Thoracic aorta (tissue), 2 donors: Measurements from ENCODE around the gene F7. TPM values are rescaled to one million over a fixed set of nuclear protein-coding genes. Genes with fewer than 3 reads are reported as not detected.

Experiments
- ATAC-seq: fragments of 150-250 bp; one replicate; pipeline ENCODE4 v1.8.0; 2017; ENCODE audit warnings: low read depth; ENCODE audit not compliant: insufficient number of reproducible peaks, low FRiP score
- DNase-seq: peaks from one replicate; pipeline ENCODE4 v3.0.0-alpha.2; 2020; ENCODE audit warnings: low spot score
- H3K27ac ChIP-seq, 2 donors: fragments of 200-600 bp; sonication (generic); 1 replicate in 1 of 2; 2 replicates in 1 of 2; pipeline ENCODE4 v1.5.1; 2016; ENCODE audit warnings: mild to moderate bottlenecking in 2 of 2, moderate library complexity in 2 of 2
- H3K27me3 ChIP-seq: fragments of 200-600 bp; sonication (generic); replicated peaks from 2 replicates; pipeline ENCODE4 v1.6.0; 2016; ENCODE audit warnings: mild to moderate bottlenecking; ENCODE audit not compliant: insufficient read depth
- H3K36me3 ChIP-seq: fragments of 200-600 bp; sonication (generic); one replicate; pipeline ENCODE4 v1.5.1; 2016
- H3K4me1 ChIP-seq, 2 donors: fragments of 200-600 bp; sonication (generic); 1 replicate in 1 of 2; 2 replicates in 1 of 2; pipeline versions ENCODE4 v1.5.1 to v1.6.0; 2016; ENCODE audit warnings: low read depth in 2 of 2, mild to moderate bottlenecking in 1 of 2; ENCODE audit not compliant: control insufficient read depth in 1 of 2
- H3K4me3 ChIP-seq: fragments of 200-600 bp; sonication (generic); 2 replicates; pipeline ENCODE4 v1.5.1; 2016; ENCODE audit warnings: mild to moderate bottlenecking
- H3K9me3 ChIP-seq: fragments of 200-600 bp; sonication (generic); 2 replicates; pipeline ENCODE4 v1.5.1; 2016
- CTCF ChIP-seq: fragments of 200-600 bp; sonication (generic); IDR thresholded peaks from one replicate; pipeline ENCODE4 v1.5.1; 2019; ENCODE audit warnings: antibody characterized with exemption
- total RNA-seq, 2 donors: library from RNA; depleted of rRNA; stranded (reverse); fragments of >200 nt; gene quantifications; one replicate each; pipeline versions ENCODE4 v1.1.0 to v1.2.3, GENCODE V29; 2016

The F7 gene
- total RNA-seq, 2 donors from 2014 or later: not detected

DNA sequence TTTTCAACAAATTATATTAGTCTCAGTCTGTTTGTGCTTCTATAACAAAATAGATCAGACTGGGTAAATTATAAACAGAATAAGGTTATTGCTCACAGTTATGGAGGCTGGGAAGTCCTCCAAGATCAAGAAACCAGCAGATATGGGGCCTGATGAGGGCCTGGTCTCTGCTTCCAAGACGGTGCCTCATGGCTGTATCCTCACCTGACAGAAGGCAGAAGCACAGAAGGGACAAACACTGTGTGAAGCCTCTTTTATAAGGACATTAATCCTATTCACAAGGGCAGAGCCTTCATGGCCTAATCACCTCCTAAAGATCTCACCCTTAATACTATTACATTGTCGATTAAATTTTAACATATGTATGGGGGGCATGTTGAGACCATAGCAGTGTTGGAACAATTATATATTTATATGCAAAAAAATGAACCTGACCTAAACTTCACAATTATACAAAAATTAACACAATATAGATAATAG, 29.7 kb downstream of the F7 start:
- no peaks in the 10 kb centered on the region for H3K9me3 ChIP-seq
- H3K36me3 ChIP-seq: no peaks in the 10 kb centered on the region
- TF ChIP-seq CTCF: no peak
- H3K27me3 ChIP-seq: no peaks in the 10 kb centered on the region
- ATAC-seq (no peak), DNase-seq (no peak)
- H3K27ac ChIP-seq: no peak overlapping the region
- no peaks in the 10 kb centered on the region for H3K4me1 ChIP-seq
- no peak overlapping the region for H3K4me3 ChIP-seq

DNA sequence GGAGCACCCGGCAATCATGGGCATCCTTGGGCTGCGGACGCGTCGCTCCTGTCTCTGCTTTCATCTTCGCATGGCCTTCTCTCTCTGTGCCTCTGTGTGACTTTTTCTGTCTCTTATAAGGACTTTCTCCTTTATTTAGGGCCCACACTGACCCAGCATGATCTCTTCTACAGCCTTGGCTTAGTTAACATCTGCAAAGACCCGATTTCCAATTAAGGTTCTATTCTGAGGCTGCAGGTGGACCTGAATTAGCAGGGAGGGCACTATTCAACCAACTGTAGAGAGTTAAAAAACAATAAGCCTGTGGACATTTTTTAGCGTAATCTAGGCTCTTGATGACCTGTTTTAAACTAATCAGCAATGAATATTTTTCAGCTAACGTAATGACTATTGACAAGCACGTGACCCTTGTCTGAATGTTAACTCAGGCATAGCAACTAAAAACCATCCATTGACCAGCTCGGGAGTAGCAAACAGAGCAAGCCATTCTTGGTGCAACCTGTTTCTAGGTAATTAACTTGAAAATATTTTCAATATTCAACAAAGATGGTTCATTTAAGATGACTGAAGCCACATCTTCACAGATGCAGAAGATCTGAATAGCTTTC, 32.2 kb downstream of the F7 start:
- Histone ChIP-seq H3K9me3 (no peaks in the 10 kb centered on the region), H3K4me3 (no peak overlapping the region), H3K4me1 (no peaks in the 10 kb centered on the region), H3K27me3 (no peaks in the 10 kb centered on the region), H3K27ac (no peak overlapping the region), H3K36me3 (no peaks in the 10 kb centered on the region)
- ATAC-seq (no peak), DNase-seq (no peak)
- no peak for TF ChIP-seq CTCF

DNA sequence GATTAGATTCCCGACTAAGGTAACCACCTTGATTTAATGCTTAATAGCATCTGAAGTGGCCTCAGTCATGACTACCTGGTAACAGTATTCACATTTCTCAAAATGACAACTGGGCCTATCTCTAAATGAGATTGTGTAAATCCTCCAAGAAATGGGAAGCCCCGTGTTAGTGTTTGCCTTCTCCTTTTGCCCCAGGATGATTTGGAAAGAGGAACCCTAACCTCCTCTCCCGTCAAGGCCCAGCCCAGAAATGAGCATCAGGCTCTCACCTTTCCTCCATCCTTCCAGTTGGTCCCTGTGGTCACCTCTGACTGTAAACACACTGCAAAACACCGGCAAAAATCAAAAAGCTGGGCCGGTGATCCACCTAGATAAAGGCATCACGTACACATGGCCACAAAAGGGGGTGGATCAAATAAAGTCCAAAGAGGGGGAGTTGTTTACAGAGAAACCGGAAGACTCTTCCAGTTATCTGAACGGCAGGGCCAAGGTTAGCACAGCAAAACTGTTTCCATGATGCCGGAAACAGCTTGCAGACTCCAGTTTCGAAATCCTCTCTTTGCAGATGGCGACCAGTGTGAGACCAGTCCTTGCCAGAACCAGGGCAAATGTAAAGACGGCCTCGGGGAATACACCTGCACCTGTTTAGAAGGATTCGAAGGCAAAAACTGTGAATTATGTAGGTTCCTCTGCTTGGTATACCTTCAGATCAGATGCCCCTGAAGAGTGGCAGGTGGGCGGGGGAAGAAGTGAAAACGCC, 33.4 kb downstream of the F7 start:
- Histone ChIP-seq H3K27me3 (no peaks in the 10 kb centered on the region), H3K4me3 (no peak overlapping the region), H3K36me3 (no peaks in the 10 kb centered on the region), H3K27ac (no peak overlapping the region), H3K4me1 (no peaks in the 10 kb centered on the region), H3K9me3 (no peaks in the 10 kb centered on the region)
- ATAC-seq (no peak), DNase-seq (no peak)
- no peak for TF ChIP-seq CTCF

- Histone ChIP-seq H3K27me3 (no peaks in the 10 kb centered on the region), H3K9me3 (no peaks in the 10 kb centered on the region), H3K27ac (no peak overlapping the region), H3K4me3 (no peak overlapping the region), H3K4me1 (no peaks in the 10 kb centered on the region), H3K36me3 (no peaks in the 10 kb centered on the region)
- DNase-seq (no peak), ATAC-seq (no peak)
- no peak for TF ChIP-seq CTCF
Observed at GRCh38 chr13:113139577-113139976, 34.0 kb downstream of the F7 start.

- Histone ChIP-seq H3K27me3 (no peaks in the 10 kb centered on the region), H3K36me3 (no peaks in the 10 kb centered on the region), H3K9me3 (no peaks in the 10 kb centered on the region), H3K27ac (no peak overlapping the region), H3K4me3 (no peak overlapping the region), H3K4me1 (no peaks in the 10 kb centered on the region)
- ATAC-seq (no peak), DNase-seq (no peak)
- TF ChIP-seq CTCF: no peak
Observed at GRCh38 chr13:113140677-113141600, 35.3 kb downstream of the F7 start.
